ENCODE measurements around the gene OR52M1.

DNA sequence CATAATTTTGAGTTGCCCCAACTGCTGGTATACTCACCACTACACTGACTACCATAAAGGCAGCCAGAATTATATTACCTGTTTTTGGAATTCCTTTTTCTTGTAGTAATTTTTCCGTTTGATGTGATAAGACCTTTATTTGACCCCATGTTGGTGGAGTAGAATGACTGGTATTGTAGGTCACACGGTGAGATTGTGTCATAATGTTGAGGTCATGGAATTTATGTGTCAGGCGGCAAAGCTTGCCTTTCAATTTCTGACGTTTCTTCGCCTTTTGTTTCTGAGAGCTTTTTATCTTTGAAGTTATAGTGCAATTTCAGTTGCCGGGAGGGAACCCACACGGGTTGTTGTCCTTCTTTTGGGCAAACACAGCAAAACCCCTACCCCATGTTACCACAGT is 49.5 kb upstream of the OR52M1 start:
- TF ChIP-seq, protein P1, sequence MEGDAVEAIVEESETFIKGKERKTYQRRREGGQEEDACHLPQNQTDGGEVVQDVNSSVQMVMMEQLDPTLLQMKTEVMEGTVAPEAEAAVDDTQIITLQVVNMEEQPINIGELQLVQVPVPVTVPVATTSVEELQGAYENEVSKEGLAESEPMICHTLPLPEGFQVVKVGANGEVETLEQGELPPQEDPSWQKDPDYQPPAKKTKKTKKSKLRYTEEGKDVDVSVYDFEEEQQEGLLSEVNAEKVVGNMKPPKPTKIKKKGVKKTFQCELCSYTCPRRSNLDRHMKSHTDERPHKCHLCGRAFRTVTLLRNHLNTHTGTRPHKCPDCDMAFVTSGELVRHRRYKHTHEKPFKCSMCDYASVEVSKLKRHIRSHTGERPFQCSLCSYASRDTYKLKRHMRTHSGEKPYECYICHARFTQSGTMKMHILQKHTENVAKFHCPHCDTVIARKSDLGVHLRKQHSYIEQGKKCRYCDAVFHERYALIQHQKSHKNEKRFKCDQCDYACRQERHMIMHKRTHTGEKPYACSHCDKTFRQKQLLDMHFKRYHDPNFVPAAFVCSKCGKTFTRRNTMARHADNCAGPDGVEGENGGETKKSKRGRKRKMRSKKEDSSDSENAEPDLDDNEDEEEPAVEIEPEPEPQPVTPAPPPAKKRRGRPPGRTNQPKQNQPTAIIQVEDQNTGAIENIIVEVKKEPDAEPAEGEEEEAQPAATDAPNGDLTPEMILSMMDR (IDR thresholded peaks at IDR 0.05), result no peak
- TF ChIP-seq POLR2A (IDR thresholded peaks at IDR 0.05), result no peak
